ENCODE measurements around the gene CCT2.

The CCT2 gene

GRCh38 chr12:69620921-69621320, 35.7 kb downstream of the CCT2 start:
- ChIA-PET POLR2A (no interaction called here), CTCF (interaction anchor here (17.7 kb wide), 1 partner anchor 20 kb away, joined by 166 read pairs; no protein-coding TSS in a partner anchor)
- no peak for DNase-seq (ENCODE audit: low read depth, low spot score)
- no peak overlapping the region for H3K4me3 ChIP-seq (ENCODE audit: low read depth, low read length)
- TF ChIP-seq CTCF (IDR thresholded peaks at IDR 0.05; ENCODE audit: insufficient read depth, low read length, missing control alignments): no peak

GRCh38 chr12:69621551-69621950, 36.3 kb downstream of the CCT2 start:
- no peak overlapping the region for H3K4me3 ChIP-seq (ENCODE audit: low read depth, low read length)
- ChIA-PET POLR2A (no interaction called here), CTCF (interaction anchor here (17.7 kb wide), 1 partner anchor 19 kb away, joined by 166 read pairs; no protein-coding TSS in a partner anchor)
- no peak for DNase-seq (ENCODE audit: low read depth, low spot score)
- TF ChIP-seq CTCF (IDR thresholded peaks at IDR 0.05; ENCODE audit: insufficient read depth, low read length, missing control alignments): no peak

GRCh38 chr12:69623970-69624369, 38.7 kb downstream of the CCT2 start:
- TF ChIP-seq CTCF (IDR thresholded peaks at IDR 0.05; ENCODE audit: insufficient read depth, low read length, missing control alignments): no peak
- POLR2A ChIA-PET: no interaction called here
- no peak for DNase-seq (ENCODE audit: low read depth, low spot score)
- no peak overlapping the region for H3K4me3 ChIP-seq (ENCODE audit: low read depth, low read length)
- CTCF ChIA-PET: interaction anchor here (17.7 kb wide), 1 partner anchor 17 kb away, joined by 166 read pairs; no protein-coding TSS in a partner anchor

- no peak for TF ChIP-seq CTCF (IDR thresholded peaks at IDR 0.05; ENCODE audit: insufficient read depth, low read length, missing control alignments)
- CTCF ChIA-PET: interaction anchor here (1.5 to 17.7 kb wide), 2 partner anchors 11 to 13 kb away, joined by 5 to 166 read pairs; no protein-coding TSS in a partner anchor
- no peak overlapping the region for H3K4me3 ChIP-seq (ENCODE audit: low read depth, low read length)
- no peak for DNase-seq (ENCODE audit: low read depth, low spot score)
- POLR2A ChIA-PET: no interaction called here
These were observed 42.2 kb downstream of the CCT2 start for GRCh38 chr12:69627501-69627900.

GRCh38 chr12:69630191-69630590, 44.9 kb downstream of the CCT2 start:
- CTCF ChIA-PET: interaction anchor here (1.2 to 17.7 kb wide), 4 partner anchors 11 to 248 kb away, joined by 3 to 166 read pairs (median 6); no protein-coding TSS in a partner anchor
- POLR2A ChIA-PET: no interaction called here

GRCh38 chr12:69633061-69633460, 47.8 kb downstream of the CCT2 start:
- no peak for TF ChIP-seq CTCF (IDR thresholded peaks at IDR 0.05; ENCODE audit: insufficient read depth, low read length, missing control alignments)
- ChIA-PET POLR2A (no interaction called here), CTCF (no interaction called here)
- no peak overlapping the region for H3K4me3 ChIP-seq (ENCODE audit: low read depth, low read length)
- DNase-seq (ENCODE audit: low read depth, low spot score): no peak

More at GRCh38 chr12:69630191-69630590, 44.9 kb downstream of the CCT2 start:
- no peak overlapping the region for H3K4me3 ChIP-seq (ENCODE audit: low read depth, low read length)
- no peak for DNase-seq (ENCODE audit: low read depth, low spot score)
- peak; percentile 22 for TF ChIP-seq CTCF (IDR thresholded peaks at IDR 0.05; ENCODE audit: insufficient read depth, low read length, missing control alignments)

All from AG04449 (cell line).